Transverse colon (tissue), 4 donors: ENCODE data around the gene MSL2.

ENCODE experiments used
- POLR2AphosphoS5 ChIP-seq, 3 donors: sonication (generic); formaldehyde crosslinking; IDR thresholded peaks; one replicate each; pipeline ENCODE4 v1.6.1; 2016; ENCODE audit warnings: antibody characterized with exemption in 3 of 3
- TF ChIP-seq, protein P1 (sequence below), 5 experiments: fragments of 200-600 bp in 3 of 5; fragments of 450-650 bp in 2 of 5; sonication (generic) in 3 of 5; IDR thresholded peaks; 1 replicate in 2 of 5; 2 replicates in 3 of 5; pipeline ENCODE4 v1.5.1; 2016 to 2017; ENCODE audit warnings: antibody characterized with exemption in 5 of 5, inconsistent platforms in 3 of 5, mild to moderate bottlenecking in 2 of 5, moderate library complexity in 1 of 5

DNA sequence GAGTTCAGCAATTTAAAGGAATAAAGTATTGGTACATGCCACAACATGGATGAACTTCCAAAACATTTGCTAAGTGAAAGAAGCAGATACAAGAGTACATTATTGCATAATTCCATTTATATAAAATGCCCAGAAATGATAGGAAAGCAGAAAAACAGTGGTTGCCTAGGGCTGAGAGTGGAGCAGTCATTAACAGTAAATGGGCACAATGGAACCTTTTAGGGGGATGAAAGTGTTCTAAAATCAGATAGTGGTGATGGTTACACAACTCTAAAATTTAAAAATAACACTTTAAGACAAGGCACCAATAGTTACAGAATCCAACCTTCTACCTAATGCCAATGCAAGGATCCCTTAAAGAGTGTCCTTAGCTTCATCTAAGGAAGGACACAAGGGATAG, 34.6 kb downstream of the MSL2 start:
- TF ChIP-seq, protein P1, sequence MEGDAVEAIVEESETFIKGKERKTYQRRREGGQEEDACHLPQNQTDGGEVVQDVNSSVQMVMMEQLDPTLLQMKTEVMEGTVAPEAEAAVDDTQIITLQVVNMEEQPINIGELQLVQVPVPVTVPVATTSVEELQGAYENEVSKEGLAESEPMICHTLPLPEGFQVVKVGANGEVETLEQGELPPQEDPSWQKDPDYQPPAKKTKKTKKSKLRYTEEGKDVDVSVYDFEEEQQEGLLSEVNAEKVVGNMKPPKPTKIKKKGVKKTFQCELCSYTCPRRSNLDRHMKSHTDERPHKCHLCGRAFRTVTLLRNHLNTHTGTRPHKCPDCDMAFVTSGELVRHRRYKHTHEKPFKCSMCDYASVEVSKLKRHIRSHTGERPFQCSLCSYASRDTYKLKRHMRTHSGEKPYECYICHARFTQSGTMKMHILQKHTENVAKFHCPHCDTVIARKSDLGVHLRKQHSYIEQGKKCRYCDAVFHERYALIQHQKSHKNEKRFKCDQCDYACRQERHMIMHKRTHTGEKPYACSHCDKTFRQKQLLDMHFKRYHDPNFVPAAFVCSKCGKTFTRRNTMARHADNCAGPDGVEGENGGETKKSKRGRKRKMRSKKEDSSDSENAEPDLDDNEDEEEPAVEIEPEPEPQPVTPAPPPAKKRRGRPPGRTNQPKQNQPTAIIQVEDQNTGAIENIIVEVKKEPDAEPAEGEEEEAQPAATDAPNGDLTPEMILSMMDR (IDR thresholded peaks at IDR 0.05) = no peak
- TF ChIP-seq POLR2AphosphoS5 (IDR thresholded peaks at IDR 0.05) = no peak
